Endothelial cell (in vitro differentiated cells): ENCODE data around the gene ZNRF3. TPM values are rescaled to one million over a fixed set of nuclear protein-coding genes. Genes with fewer than 3 reads are reported as not detected.

ENCODE experiments used
- DNase-seq: peaks from one replicate; pipeline ENCODE4 v3.0.0; 2021; ENCODE audit warnings: low spot score
- H3K27ac Mint-ChIP-seq: one replicate; pipeline ENCODE4 v1.8.0; 2021; ENCODE audit warnings: mixed read lengths, inconsistent platforms; ENCODE audit not compliant: unreplicated experiment
- H3K27me3 Mint-ChIP-seq: one replicate; pipeline ENCODE4 v1.8.0; 2021; ENCODE audit warnings: mild to moderate bottlenecking, moderate library complexity, mixed read lengths, inconsistent platforms; ENCODE audit not compliant: unreplicated experiment
- H3K36me3 Mint-ChIP-seq: one replicate; pipeline ENCODE4 v1.8.0; 2021; ENCODE audit warnings: mild to moderate bottlenecking, low read depth, mixed read lengths, inconsistent platforms; ENCODE audit not compliant: unreplicated experiment
- H3K4me1 Mint-ChIP-seq: one replicate; pipeline ENCODE4 v1.8.0; 2021; ENCODE audit warnings: mild to moderate bottlenecking, mixed read lengths, inconsistent platforms; ENCODE audit not compliant: unreplicated experiment
- H3K4me3 Mint-ChIP-seq: one replicate; pipeline ENCODE4 v1.8.0; 2021; ENCODE audit warnings: mild to moderate bottlenecking, mixed read lengths, inconsistent platforms; ENCODE audit not compliant: unreplicated experiment
- H3K9me3 Mint-ChIP-seq: one replicate; pipeline ENCODE4 v1.8.0; 2021; ENCODE audit warnings: mixed read lengths, inconsistent platforms; ENCODE audit not compliant: unreplicated experiment
- total RNA-seq: library from RNA; stranded (reverse); fragmentation: NEBNext Ultra II Directional; extraction: Animal tissue kit (Norgen Biotek cat#: 25700); gene quantifications from one replicate; pipeline ENCODE4 v1.2.1, GENCODE V29; 2021; ENCODE audit not compliant: unreplicated experiment
- TF ChIP-seq, protein P1 (sequence below): fragments of 200-600 bp; sonication (generic); IDR thresholded peaks from one replicate; pipeline ENCODE4 v1.5.0; 2021; ENCODE audit warnings: antibody characterized with exemption; ENCODE audit not compliant: unreplicated experiment

ZNRF3 gene
- total RNA-seq, 1 donor from 2014 or later = 3.3 TPM

GRCh38 chr22:29043906-29044575 is 160.7 kb downstream of the ZNRF3 start:
- Mint-ChIP-seq H3K4me1 (peaks cover 11% of the 10 kb centered on the region), H3K4me3 (no peak overlapping the region), H3K27me3 (peaks cover 4% of the 10 kb centered on the region), H3K36me3 (no peaks in the 10 kb centered on the region), H3K9me3 (no peaks in the 10 kb centered on the region), H3K27ac (no peak overlapping the region)
- TF ChIP-seq, protein P1, sequence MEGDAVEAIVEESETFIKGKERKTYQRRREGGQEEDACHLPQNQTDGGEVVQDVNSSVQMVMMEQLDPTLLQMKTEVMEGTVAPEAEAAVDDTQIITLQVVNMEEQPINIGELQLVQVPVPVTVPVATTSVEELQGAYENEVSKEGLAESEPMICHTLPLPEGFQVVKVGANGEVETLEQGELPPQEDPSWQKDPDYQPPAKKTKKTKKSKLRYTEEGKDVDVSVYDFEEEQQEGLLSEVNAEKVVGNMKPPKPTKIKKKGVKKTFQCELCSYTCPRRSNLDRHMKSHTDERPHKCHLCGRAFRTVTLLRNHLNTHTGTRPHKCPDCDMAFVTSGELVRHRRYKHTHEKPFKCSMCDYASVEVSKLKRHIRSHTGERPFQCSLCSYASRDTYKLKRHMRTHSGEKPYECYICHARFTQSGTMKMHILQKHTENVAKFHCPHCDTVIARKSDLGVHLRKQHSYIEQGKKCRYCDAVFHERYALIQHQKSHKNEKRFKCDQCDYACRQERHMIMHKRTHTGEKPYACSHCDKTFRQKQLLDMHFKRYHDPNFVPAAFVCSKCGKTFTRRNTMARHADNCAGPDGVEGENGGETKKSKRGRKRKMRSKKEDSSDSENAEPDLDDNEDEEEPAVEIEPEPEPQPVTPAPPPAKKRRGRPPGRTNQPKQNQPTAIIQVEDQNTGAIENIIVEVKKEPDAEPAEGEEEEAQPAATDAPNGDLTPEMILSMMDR = no peak
- DNase-seq = no peak

GRCh38 chr22:29044657-29045176 is 161.3 kb downstream of the ZNRF3 start:
- Mint-ChIP-seq H3K4me3 (no peak overlapping the region), H3K27ac (no peak overlapping the region), H3K27me3 (peaks cover 5% of the 10 kb centered on the region), H3K9me3 (no peaks in the 10 kb centered on the region), H3K36me3 (no peaks in the 10 kb centered on the region), H3K4me1 (peaks cover 11% of the 10 kb centered on the region)
- TF ChIP-seq, protein P1 = no peak
- DNase-seq = no peak

GRCh38 chr22:29048822-29049654 is 165.7 kb downstream of the ZNRF3 start:
- no peak for DNase-seq
- Mint-ChIP-seq H3K4me1 (no peaks in the 10 kb centered on the region), H3K4me3 (no peak overlapping the region), H3K27me3 (peaks cover 3% of the 10 kb centered on the region), H3K27ac (no peak overlapping the region), H3K36me3 (no peaks in the 10 kb centered on the region), H3K9me3 (no peaks in the 10 kb centered on the region)
- TF ChIP-seq, protein P1 = no peak

DNA sequence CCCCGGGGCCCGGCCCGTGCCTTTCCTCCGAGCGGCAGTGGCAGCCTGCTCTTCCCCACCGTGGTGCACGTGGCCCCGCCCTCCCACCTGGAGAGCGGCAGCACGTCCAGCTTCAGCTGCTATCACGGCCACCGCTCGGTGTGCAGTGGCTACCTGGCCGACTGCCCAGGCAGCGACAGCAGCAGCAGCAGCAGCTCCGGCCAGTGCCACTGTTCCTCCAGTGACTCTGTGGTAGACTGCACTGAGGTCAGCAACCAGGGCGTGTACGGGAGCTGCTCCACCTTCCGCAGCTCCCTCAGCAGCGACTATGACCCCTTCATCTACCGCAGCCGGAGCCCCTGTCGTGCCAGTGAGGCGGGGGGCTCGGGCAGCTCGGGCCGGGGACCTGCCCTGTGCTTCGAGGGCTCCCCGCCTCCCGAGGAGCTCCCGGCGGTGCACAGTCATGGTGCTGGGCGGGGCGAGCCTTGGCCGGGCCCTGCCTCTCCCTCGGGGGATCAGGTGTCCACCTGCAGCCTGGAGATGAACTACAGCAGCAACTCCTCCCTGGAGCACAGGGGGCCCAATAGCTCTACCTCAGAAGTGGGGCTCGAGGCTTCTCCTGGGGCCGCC is 166.4 kb downstream of the ZNRF3 start:
- TF ChIP-seq, protein P1 = no peak
- H3K27me3 Mint-ChIP-seq = peaks cover 3% of the 10 kb centered on the region
- no peaks in the 10 kb centered on the region for H3K9me3 Mint-ChIP-seq
- no peaks in the 10 kb centered on the region for H3K4me1 Mint-ChIP-seq
- H3K27ac Mint-ChIP-seq = no peak overlapping the region
- DNase-seq = no peak
- H3K36me3 Mint-ChIP-seq = no peaks in the 10 kb centered on the region
- H3K4me3 Mint-ChIP-seq = no peak overlapping the region
